ENCODE measurements around the gene PRKAG3. TPM values are rescaled to one million over a fixed set of nuclear protein-coding genes. Genes with fewer than 3 reads are reported as not detected.

PRKAG3 gene
- total and polyA plus RNA-seq, 2 experiments from 2014 or later = not detected

- DNase-seq (ENCODE audit: low spot score) = no peak
- no peaks in the 10 kb centered on the region for H3K36me3 Mint-ChIP-seq (ENCODE audit: low read depth)
- Histone ChIP-seq H4K20me1 (replicated peaks; ENCODE audit: insufficient read depth) (peaks cover 5% of the 10 kb centered on the region), H3K9me2 (ENCODE audit: insufficient read depth) (no peaks in the 10 kb centered on the region), H3K36me3 (ENCODE audit: insufficient read depth) (no peaks in the 10 kb centered on the region), H3K4me3 (no peak overlapping the region), H2AFZ (no peak overlapping the region), H3K79me2 (replicated peaks; ENCODE audit: insufficient read depth) (no peaks in the 10 kb centered on the region), H3K27me3 (ENCODE audit: insufficient read depth) (peaks cover 51% of the 10 kb centered on the region), H3K27ac (ENCODE audit: low read depth) (no peak overlapping the region), H3K4me1 (ENCODE audit: insufficient read depth) (no peaks in the 10 kb centered on the region), H3F3A (replicated peaks; ENCODE audit: low read depth) (0 out of 2 replicates have a peak, but pooled peaks cover 3% of the 10 kb centered on the region), H3K4me2 (no peak overlapping the region)
- H3K4me3 Mint-ChIP-seq = no peak overlapping the region
- no peak overlapping the region for H3K27ac Mint-ChIP-seq
- H3K27me3 Mint-ChIP-seq (ENCODE audit: insufficient read depth, low read depth, poor library complexity) = peaks cover 28% of the 10 kb centered on the region
- H3K9me3 Mint-ChIP-seq = no peaks in the 10 kb centered on the region; the same call in 2 of the 3 replicates
- TF ChIP-seq JUNB (IDR thresholded peaks at IDR 0.05; ENCODE audit: unreplicated experiment) (no peak), EZH2 (IDR thresholded peaks at IDR 0.05; ENCODE audit: low read depth, unreplicated experiment) (no peak), ETS1 (IDR thresholded peaks at IDR 0.05) (no peak), CREB1 (CRISPR knock-in tag; IDR thresholded peaks at IDR 0.05; ENCODE audit: low read depth) (no peak), ZNF114 (CRISPR knock-in tag; IDR thresholded peaks at IDR 0.05) (no peak), EZH2phosphoT487 (IDR thresholded peaks at IDR 0.05; ENCODE audit: unreplicated experiment) (no peak), CTCF (conservative IDR thresholded peaks at IDR 0.05; ENCODE audit: low read depth in 2 of 2) (no peak), REST (IDR thresholded peaks at IDR 0.05; ENCODE audit: unreplicated experiment) (no peak), POLR2AphosphoS5 (IDR thresholded peaks at IDR 0.05; ENCODE audit: low read depth) (no peak), STAT1 (IDR thresholded peaks at IDR 0.05; ENCODE audit: unreplicated experiment) (no peak), ZNF462 (CRISPR knock-in tag; IDR thresholded peaks at IDR 0.05) (no peak), ZNF331 (CRISPR knock-in tag; IDR thresholded peaks at IDR 0.05; ENCODE audit: low read depth) (no peak), NANOG (IDR thresholded peaks at IDR 0.05; ENCODE audit: borderline replicate concordance) (no peak)
- peaks cover 13% of the 10 kb centered on the region for H3K4me1 Mint-ChIP-seq
- no peak for ATAC-seq
These were observed 46.5 kb downstream of the PRKAG3 start for GRCh38 chr2:218785103-218785502.
